Caki2 (cell line): ENCODE data around the gene CD14. TPM values are rescaled to one million over a fixed set of nuclear protein-coding genes. Genes with fewer than 3 reads are reported as not detected.
"Not testable (repeated sequence)": the region's sequence is repeated elsewhere in the genome, so short reads cannot be mapped to it uniquely, and the experiment has no call there.

Experiments
- DNase-seq: peaks from one replicate; pipeline ENCODE4 v3.0.0-alpha.2; 2015; ENCODE audit warnings: low read depth
- in situ Hi-C: cut with HindIII; loops from 2 replicates; pipeline ENCODE4 v1.10.0; 2016; ENCODE audit warnings: low sequenced_read_pairs, low pct_unique_long_range_greater_than_20kb, mixed read lengths
- total RNA-seq: library from RNA; depleted of rRNA; stranded (reverse); fragments of >200 nt; shearing (Covaris generic); gene quantifications from 2 replicates; pipeline ENCODE4 v1.2.3, GENCODE V29; 2014; ENCODE audit warnings: low replicate concordance

The CD14 gene
- total RNA-seq, 1 experiment from 2014 or later = not detected

DNA sequence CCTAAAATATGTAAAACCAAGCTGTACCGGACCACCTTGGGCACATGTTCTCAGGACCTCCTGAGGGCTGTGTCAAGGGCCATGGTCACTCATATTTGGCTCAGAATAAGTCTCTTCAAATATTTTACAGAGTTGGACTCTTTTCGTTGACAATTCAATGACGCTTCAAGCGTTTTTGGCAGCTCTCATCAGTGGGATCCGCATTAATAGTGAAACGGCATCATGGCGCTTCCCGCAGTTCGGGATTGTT, 5.8 kb upstream of the CD14 start:
- in situ Hi-C loops, DNase-seq: not testable (repeated sequence)

DNA sequence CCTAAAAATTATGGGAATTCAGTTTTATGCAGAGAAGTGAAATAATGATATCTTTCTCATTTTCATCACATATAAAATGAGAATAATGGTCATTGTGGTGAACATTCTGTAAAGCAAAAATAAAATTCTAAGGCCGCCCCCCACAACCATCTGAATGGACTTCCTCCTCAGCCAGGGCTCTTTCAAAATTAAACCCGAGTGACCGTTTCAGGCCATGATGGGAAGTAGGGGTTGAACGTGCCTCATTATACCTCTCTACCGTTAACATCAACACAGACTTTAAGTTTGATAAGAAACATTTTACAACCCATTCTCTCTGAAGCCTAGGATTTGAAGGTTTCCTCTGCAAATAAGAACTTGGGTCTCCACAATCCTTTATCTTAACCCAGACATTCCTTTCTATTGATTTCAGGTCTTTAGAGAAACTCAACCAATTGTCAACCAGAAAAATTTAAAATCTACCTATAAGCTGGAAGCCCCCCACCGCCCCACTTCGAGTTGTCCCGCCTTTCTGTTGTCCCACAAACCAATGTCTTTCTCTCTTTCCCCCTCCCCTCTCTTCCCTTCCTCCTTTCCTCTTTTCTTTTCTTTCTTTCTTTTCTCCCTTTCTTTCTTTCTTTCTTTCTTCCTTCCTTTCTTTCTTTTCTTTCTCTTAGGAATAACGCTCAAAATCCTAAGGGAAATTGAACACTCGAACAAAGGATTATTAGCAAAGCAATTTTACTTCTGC, 4.6 kb upstream of the CD14 start:
- DNase-seq = no peak
- in situ Hi-C loops = no loop called here

DNA sequence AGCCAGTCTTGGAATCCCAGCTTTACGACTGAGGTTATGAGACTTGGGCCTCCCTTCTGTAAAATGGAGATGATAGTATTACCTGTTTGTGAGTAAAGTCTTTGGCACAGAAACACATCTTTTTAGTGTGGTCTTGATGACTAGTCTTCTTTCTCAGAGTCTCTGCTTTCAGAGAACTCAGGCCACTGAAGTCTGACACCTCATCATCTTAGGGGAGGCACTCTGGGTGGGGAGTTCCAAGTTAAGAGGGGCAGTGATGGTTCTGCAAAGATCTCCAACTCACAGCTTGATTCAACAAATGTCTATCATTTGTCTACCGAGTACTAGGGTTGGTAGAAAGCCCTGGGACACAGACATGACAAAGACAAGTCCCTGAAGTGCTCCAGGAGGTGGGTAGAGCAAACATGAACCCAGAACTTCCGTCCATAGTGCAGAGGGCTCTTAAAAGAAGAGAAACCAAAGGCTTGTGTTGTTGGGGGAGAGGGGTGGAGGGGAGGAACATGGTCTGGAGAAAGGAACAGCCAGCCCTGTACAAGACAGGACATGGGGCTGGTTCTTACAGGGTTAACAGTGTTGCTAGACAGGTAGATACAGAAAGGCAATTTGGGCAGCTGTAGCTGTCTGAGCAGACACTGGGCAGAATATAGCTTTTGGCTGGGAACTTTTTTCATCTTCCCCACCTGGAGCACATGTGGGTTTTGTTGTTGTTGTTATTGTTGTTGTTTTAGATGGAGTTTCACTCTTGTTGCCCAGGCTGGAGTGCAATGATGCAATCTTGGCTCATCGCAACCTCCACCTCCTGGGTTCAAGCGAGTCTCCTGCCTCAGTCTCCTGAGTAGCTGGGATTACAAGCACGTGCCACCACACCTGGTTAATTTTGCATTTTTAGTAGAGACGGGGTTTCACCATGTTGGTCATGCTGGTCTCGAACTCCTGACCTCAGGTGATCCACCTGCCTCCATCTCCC, 2.6 kb upstream of the CD14 start:
- in situ Hi-C loops = no loop called here
- no peak for DNase-seq

DNA sequence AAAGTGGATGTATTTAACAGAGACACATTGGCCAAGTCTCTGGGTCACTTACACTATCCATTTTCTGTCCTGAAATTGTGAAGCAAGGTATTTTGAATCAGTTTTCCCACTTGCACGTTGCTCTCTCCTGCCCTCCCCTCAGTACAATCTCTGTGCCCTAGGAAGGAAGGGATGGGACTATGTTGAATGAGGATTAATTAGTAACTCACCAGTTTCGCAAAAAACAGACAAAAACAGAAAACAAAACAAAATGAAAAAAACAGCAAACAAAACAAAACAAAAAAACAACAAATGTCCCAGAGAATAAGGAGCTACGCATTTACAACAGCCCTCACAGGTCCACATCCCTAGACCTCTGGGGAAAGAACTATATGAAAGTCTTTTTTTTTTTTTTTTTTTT, 1.1 kb upstream of the CD14 start:
- DNase-seq = no peak
- in situ Hi-C loops = no loop called here

DNA sequence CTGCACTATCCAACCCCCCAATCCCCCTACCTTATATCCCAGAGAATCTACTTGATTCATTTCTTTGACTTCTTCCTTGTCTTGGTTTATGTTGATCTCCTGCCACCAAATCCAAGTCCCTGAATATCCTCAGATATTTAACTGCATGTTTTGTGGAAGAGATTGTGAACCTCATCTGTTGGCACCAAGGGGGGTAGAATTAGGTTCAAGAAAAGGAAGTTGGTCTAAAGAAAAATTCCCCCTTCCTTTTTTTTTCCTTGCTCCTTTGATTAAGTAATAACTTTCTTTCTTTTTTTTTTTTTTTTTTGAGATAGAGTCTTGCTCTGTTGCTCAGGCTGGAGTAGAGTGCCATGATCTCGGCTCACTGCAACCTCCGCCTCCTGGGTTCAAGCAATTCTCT, 526 bp upstream of the CD14 start:
- in situ Hi-C loops = no loop called here
- no peak for DNase-seq

DNA sequence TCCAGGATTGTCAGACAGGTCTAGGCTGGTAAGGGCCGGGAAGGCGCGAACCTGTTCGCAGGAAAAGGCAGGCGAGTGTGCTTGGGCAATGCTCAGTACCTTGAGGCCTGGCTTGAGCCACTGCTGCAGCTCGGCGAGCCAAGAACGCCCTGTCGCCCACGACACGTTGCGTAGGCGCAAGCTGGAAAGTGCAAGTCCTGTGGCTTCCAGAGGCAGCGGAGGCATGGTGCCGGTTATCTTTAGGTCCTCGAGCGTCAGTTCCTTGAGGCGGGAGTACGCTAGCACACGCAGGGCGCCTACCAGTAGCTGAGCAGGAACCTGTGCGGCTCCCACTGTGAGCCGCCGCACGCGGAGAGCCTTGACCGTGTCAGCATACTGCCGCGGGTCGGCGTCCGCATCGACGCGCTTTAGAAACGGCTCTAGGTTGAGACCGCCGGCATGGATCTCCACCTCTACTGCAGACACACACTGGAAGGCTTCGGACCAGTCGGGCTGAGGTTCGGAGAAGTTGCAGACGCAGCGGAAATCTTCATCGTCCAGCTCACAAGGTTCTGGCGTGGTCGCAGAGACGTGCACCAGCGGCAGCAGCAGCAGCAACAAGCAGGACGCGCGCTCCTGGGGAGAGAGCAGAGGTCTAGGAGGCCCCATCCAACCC, 482 bp downstream of the CD14 start:
- no peak for DNase-seq

DNA sequence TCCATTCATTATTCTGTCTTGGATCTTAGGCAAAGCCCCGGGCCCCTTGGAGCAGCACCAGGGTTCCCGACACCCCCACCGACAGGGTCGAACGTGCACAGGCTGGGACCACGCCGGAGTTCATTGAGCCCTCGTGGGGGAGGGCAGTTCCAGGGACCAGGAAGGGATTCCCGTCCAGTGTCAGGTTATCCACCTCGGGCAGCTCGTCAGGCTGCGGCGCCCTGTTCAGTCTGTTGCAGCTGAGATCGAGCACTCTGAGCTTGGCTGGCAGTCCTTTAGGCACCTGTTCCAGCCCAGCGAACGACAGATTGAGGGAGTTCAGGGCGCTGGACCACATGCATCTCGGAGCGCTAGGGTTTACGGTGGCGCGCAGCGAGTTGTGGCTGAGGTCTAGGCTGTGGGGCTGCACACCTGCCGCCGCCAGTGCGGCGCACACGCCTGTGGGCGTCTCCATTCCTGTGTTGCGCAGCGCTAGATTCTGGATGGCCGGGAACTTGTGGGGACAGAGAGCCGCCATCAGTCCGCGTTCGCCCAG, 1.1 kb downstream of the CD14 start:
- no peak for DNase-seq
- in situ Hi-C loops = no loop called here

More for the DNA sequence above, 482 bp downstream of the CD14 start:
- in situ Hi-C loops = no loop called here

DNA sequence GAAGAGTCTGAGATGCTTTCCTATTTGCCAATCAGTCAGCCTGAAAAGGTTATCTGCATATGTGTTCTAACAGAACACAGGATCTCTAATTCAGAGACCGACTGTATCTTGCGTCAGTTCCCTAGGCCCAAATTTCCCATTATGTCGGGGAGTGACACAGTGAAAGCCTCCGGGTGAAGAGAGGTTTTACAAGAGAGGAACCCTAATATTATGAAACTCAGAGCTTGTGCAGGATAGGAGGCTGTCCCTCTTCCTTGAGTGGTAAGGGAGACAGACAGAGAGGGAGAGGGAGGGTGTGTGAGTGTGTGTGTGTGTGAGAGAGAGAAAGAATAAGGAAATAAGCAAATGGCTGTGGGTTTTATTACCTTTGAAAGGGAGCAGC, 1.9 kb downstream of the CD14 start:
- in situ Hi-C loops = no loop called here

DNA sequence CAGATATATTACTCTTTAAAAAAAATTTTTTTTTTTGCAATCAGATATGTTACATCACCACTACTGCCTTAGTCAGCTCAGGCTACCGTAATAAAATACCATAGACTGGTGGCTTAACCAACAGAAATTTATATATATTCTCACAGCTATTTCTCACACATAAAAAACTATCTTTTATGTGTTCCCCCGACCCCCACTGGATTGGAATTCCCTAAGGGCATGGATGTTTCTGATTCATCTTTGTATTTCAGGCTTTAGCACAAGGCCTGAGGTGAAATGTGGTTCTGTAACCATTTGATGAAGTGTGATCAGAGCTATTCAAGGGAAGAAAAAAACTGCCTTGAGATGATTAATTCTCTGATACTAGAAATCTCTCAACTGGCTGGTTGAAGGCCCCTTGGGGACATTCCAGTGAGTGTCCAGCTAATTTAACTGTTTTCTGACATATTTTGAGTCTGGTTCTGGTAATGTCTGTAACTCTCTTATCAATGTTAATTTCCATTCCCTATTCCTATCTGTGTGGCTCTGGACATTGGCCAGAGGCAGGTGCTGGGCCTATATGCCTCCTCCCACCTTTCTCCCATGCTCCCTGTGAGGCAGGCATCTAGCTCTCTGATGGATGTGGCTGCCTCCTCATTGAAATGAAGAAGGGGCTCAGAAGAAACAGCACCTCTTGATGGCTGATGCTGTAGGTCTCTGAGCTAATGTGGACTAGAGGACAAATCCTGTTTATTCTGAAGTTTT, 2.5 kb downstream of the CD14 start:
- DNase-seq = no peak
- in situ Hi-C loops = no loop called here

More for the DNA sequence above, 1.9 kb downstream of the CD14 start:
- DNase-seq = no peak

DNA sequence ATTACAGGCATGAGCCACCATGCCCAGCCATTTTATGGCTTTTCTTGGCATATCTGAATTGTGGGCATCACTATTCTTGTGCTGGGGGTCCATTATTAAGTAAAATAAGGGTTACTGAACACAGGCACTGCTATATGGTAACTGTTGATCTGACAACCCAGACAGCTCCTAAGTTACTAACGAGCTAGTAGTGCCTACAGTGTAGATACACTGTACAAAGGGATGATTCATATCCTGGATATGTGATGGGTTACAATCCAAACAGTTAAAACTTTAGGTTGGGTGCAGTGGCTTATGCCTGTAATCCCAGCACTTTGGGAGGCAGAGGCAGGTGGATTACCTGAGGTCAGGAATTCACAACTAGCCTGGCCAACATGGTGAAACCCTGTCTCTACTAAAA, 4.3 kb downstream of the CD14 start:
- DNase-seq = no peak
- in situ Hi-C loops = no loop called here

DNA sequence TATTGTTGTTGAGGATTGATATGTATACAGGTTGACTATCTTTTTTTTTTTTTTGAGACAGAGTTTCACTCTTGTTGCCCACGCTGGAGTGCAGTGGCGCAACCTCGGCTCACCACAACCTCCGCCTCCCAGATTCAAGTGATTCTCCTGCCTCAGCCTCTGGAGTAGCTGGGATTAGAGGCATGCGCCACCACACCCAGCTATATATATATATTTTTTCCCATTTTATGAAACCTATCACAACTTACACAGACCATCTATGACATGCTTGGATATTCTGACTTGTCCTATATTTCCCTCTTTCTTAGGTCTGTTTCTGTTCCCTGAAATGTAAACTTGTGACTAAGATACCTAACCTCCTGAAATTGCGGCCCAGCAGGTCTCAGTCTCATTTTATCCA, 5.0 kb downstream of the CD14 start:
- DNase-seq = no peak
- in situ Hi-C loops = no loop called here

DNA sequence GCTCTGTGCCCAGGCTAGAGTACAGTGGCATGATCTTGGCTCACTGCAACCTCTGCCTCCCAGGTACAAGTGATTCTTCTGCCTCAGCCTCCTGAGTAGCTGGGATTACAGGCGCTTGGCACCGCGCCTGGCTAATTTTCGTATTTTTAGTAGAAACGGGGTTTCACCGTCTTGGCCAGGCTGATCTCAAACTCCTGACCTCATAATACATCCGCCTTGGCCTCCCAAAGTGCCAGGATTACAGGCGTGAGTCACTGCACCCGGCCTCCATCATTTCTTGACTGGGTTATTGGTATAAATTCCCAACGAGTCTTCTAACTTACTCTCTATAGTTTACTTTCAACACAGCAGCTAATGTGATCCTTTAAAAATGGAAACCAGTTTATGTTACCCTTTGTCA, 8.1 kb downstream of the CD14 start:
- in situ Hi-C loops, DNase-seq: not testable (repeated sequence)

DNA sequence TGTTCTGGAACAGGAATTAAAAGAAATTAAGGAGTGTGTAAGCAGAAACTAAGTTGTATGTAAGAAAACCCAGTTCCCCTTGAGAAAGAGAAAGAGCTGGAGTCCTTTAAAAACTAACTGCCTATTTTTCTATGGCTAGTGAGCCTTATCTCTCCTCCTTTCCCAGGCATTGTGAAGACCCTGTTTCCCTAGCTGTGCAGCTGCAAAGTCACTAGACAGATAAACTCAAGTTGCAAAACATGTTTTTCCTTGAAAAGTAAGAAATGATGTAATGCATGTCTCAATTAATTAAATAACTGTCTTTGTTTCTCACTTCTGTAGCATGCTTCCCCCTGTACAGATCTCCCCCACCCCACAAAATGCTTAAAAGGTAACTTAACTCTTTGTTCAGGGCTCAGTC, 9.9 kb downstream of the CD14 start:
- in situ Hi-C loops, DNase-seq: not testable (repeated sequence)

DNA sequence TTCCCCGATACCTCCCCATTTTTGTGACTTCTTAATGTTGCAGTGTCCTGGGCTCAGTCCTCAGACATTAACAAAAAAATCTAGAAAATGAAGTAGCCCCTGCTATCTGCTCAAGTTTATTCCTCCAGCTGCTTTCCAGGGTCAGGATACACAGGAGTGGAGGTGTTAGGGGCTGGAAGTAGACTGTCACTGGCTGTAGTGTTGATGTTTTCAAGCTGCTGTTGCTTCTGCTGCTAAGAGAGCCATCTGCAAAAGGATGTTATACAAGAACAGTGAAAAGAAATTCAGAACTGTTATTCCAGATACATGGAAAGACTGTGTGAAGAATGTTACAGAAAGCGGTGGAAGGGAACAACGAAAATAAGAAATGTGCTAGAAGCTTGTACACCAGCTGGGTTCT, 10.7 kb downstream of the CD14 start:
- in situ Hi-C loops = no loop called here
- no peak for DNase-seq

DNA sequence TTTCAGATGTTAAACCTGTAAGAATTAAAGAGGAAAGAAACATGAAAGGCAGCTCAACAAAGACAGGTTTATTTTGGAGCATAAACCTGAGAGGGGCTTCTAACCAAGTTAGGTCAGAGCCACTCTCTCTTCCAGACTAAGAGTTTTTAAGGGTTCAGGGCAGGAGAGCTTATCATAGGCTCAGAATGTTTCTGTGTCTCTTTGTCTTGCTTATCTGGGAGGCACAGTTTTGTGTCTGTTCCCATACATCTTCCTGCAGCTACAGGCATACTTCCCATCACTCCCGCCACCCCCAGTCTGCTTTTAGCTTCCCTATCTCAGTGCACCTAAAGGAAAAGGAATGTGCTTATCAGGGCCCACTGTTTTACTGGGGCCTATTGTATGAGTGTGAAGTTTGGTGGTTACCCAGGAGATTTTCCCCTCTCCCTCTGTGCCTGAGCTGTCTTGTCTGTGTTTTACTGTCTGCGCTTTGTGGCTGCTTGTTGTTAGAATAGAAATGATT, 21.9 kb downstream of the CD14 start:
- no peak for DNase-seq
- in situ Hi-C loops = no loop called here

DNA sequence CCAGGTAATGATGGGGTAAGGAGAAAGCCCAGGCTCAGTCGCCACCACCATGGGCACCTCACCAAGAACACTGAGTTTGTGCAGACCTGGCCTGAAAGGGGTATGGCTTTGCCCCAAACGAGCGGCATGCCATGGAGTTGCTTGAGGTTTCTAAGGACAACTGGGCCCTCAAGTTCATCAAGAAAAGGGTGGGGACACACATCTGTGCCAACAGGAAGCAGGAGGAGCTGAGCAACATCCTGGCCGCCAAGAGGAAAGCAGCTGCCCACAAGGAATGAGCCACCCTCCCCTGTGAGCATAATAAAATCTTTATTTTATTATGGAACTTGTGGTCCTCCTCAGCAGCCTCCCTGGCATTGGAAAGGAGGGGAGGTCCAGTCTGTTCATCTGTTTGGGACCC, 23.8 kb downstream of the CD14 start:
- in situ Hi-C loops = no loop called here
- DNase-seq = no peak

DNA sequence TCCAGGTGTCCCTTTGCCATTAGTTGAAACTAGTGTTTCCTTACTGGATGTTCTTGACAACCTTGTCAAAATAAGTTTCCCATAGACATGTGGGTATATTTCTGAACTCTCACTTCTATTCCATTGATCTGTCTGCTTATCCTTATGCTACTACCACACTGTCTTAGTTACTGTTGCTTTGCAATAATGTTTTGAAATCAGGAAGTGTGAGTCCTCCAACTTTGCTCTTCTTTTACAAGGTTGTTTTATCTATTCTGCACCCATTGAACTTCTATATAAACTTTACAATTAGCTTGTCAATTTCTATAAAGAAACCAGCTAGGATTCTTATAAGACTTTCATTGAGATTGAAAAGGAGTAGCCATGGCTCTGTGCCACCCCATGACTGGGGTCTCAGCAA, 24.3 kb downstream of the CD14 start:
- in situ Hi-C loops = no loop called here
- DNase-seq = no peak

DNA sequence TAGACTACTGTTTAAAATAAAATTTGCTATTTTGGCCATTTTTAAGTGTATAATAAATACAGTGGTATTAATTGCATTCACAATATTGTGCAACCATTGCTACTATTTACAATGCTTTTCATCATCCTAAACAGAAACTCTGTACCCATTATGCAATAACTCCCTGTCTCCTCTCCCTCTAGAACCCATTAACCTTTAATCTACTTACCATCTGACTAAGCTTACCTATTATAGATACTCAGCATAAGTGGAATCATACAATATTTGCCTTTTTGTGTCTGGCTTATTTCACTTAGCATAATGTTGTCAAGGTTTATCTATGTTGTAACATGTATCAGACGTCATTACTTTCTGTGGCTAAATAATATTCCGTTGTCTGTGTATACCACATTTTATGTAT, 25.9 kb downstream of the CD14 start:
- in situ Hi-C loops = no loop called here
- DNase-seq = no peak
